ENCODE measurements around the gene CDK14. TPM values are rescaled to one million over a fixed set of nuclear protein-coding genes. Genes with fewer than 3 reads are reported as not detected.

Gene CDK14
- total RNA-seq, 1 donor from 2014 or later: 58.6 TPM

DNA sequence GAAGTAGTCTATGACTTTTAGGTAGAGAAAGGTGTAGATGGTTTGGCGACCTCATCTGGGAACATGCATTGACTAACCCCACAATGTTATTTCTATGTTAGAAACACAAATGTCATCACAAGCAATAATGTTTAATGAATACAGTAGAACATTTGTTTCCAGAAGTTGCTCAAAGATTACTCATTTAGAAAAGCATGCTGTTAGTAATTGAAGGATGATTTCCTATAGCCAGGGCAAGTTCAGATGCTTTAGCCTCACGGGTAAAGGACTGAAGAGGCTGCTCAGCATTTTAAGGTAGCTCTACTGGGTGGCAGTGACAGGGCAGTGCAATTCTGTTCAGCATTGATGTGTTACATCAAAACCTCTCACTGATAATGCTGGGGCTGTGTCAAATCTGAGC lies 468.8 kb downstream of the CDK14 start:
- Histone ChIP-seq H3K4me1 (no peaks in the 10 kb centered on the region), H3K9me3 (no peaks in the 10 kb centered on the region), H3K27ac (no peak overlapping the region), H3K27me3 (ENCODE audit: low read depth) (no peaks in the 10 kb centered on the region), H3K36me3 (no peaks in the 10 kb centered on the region), H3K4me3 (no peak overlapping the region)
- no peak for TF ChIP-seq CTCF (IDR thresholded peaks at IDR 0.05)
- ATAC-seq: no peak
- intact Hi-C loops (cut with DNase I): no loop called here
- DNase-seq: no peak

DNA sequence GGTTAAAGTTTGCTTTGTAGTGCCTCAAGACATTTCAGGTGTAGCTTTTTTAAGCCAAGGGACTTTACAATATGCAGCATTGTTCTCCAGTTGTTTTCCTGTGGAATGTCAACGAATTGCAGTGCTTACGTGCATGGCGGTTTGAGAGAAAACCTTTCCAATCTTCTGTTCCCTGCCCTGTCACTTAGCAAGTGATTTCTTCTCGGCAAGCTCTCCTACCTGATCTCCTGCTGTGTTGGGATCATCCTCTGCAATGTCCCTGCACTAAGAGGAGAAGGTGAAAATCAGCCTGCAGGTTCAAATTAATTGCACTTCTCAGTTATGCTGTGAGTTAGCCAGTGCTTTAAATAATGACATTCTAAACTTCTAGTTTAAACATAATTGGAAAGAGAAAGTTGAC lies 470.5 kb downstream of the CDK14 start:
- H3K27me3 ChIP-seq (ENCODE audit: low read depth): no peaks in the 10 kb centered on the region
- intact Hi-C loops (cut with DNase I): no loop called here
- H3K9me3 ChIP-seq: no peaks in the 10 kb centered on the region
- H3K4me3 ChIP-seq: no peak overlapping the region
- DNase-seq (no peak), ATAC-seq (no peak)
- no peaks in the 10 kb centered on the region for H3K36me3 ChIP-seq
- H3K27ac ChIP-seq: no peak overlapping the region
- TF ChIP-seq CTCF (IDR thresholded peaks at IDR 0.05): no peak
- H3K4me1 ChIP-seq: no peaks in the 10 kb centered on the region

DNA sequence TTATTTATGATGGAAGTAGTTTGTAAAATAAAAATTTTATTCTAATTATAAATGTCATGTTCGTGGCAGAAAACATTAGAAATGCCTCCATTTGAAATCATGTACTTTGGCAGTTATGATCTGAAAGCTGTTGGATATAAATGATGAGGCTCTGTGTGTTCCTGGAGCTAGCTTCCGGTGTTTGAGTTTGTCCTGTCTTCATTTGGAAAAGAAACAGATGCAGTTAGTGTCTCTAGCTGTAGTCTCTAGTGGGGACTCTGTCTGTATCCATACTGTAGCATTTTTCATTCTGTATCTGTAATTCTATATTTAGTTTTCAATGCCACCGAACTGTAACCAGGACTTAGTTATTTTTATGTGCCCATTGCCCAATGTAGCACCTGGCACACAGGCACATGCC lies 471.1 kb downstream of the CDK14 start:
- H3K36me3 ChIP-seq: no peaks in the 10 kb centered on the region
- no peak for DNase-seq
- no peaks in the 10 kb centered on the region for H3K4me1 ChIP-seq
- H3K9me3 ChIP-seq: no peaks in the 10 kb centered on the region
- intact Hi-C loops (cut with DNase I): no loop called here
- no peak overlapping the region for H3K27ac ChIP-seq
- ATAC-seq: no peak
- H3K27me3 ChIP-seq (ENCODE audit: low read depth): no peaks in the 10 kb centered on the region
- no peak for TF ChIP-seq CTCF (IDR thresholded peaks at IDR 0.05)
- H3K4me3 ChIP-seq: no peak overlapping the region

DNA sequence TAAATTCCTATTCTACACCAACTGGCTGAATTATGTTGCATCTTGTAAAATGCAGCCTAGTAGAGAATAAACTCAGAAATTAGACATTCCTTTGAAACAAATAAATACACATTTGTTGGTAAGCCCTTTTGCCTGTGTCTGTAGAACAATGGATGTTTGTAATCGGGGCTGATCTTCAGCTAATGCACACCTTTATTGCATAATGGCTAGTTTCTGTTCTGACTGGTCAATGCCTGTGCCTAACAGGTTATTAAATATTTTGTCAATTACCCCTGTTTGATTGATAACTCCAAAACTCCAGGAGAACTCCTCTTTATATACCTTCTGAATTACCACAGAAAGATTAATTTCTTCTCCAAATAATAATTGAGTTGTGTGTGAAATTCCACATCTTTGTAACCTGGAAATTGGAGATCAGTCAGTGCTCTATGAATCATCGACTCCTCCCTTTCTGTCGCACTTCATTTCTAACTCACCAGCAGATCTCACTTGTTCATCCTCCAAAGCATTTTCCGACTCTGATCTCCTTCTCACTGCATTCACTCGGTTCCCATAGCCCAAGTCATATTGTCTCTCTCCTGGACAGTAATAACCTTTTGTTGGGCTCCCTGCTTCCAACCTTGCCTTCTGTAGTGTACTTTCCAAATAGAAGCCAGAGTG lies 472.1 kb downstream of the CDK14 start:
- H3K4me3 ChIP-seq: no peak overlapping the region
- no peak for TF ChIP-seq CTCF (IDR thresholded peaks at IDR 0.05)
- H3K4me1 ChIP-seq: no peaks in the 10 kb centered on the region
- no peaks in the 10 kb centered on the region for H3K36me3 ChIP-seq
- no peak overlapping the region for H3K27ac ChIP-seq
- intact Hi-C loops (cut with DNase I): no loop called here
- H3K9me3 ChIP-seq: no peaks in the 10 kb centered on the region
- no peak for ATAC-seq
- no peak for DNase-seq
- H3K27me3 ChIP-seq (ENCODE audit: low read depth): no peaks in the 10 kb centered on the region

- H3K9me3 ChIP-seq: no peaks in the 10 kb centered on the region
- DNase-seq (no peak), ATAC-seq (no peak)
- H3K27me3 ChIP-seq (ENCODE audit: low read depth): no peaks in the 10 kb centered on the region
- no peak overlapping the region for H3K4me3 ChIP-seq
- TF ChIP-seq CTCF (IDR thresholded peaks at IDR 0.05): no peak
- intact Hi-C loops (cut with DNase I): no loop called here
- no peaks in the 10 kb centered on the region for H3K4me1 ChIP-seq
- no peaks in the 10 kb centered on the region for H3K36me3 ChIP-seq
- H3K27ac ChIP-seq: no peak overlapping the region
Measured at GRCh38 chr7:91069146-91069545, 473.0 kb downstream of the CDK14 start.

Data from lower lobe of right lung (tissue), 2 donors.